Measurements from ENCODE around the gene CGA. TPM values are rescaled to one million over a fixed set of nuclear protein-coding genes. Genes with fewer than 3 reads are reported as not detected.
A peak's percentile ranks its signal among the peaks of the same experiment; 100 is the strongest.

Gene CGA
- total RNA-seq, 1 donor from 2014 or later, result not detected

- no peak for TF ChIP-seq CTCF (conservative IDR thresholded peaks at IDR 0.05; ENCODE audit: low read depth, low read length)
- DNase-seq (ENCODE audit: low read depth), result no peak
- no peak overlapping the region for H3K4me3 ChIP-seq (ENCODE audit: low read depth, low read length)
These were observed 1.7 kb downstream of the CGA start for GRCh38 chr6:87093199-87093598.

GRCh38 chr6:87092435-87092834, 2.5 kb downstream of the CGA start:
- no peak for TF ChIP-seq CTCF (conservative IDR thresholded peaks at IDR 0.05; ENCODE audit: low read depth, low read length)
- no peak for DNase-seq (ENCODE audit: low read depth)
- no peak overlapping the region for H3K4me3 ChIP-seq (ENCODE audit: low read depth, low read length)

GRCh38 chr6:87089135-87089534, 5.8 kb downstream of the CGA start:
- no peak for TF ChIP-seq CTCF (conservative IDR thresholded peaks at IDR 0.05; ENCODE audit: low read depth, low read length)
- DNase-seq (ENCODE audit: low read depth), result no peak
- H3K4me3 ChIP-seq (ENCODE audit: low read depth, low read length), result no peak overlapping the region

GRCh38 chr6:87088076-87088475, 6.8 kb downstream of the CGA start:
- DNase-seq (ENCODE audit: low read depth), result no peak
- no peak overlapping the region for H3K4me3 ChIP-seq (ENCODE audit: low read depth, low read length)
- no peak for TF ChIP-seq CTCF (conservative IDR thresholded peaks at IDR 0.05; ENCODE audit: low read depth, low read length)

- TF ChIP-seq CTCF (conservative IDR thresholded peaks at IDR 0.05; ENCODE audit: low read depth, low read length), result no peak
- DNase-seq (ENCODE audit: low read depth), result no peak
- no peak overlapping the region for H3K4me3 ChIP-seq (ENCODE audit: low read depth, low read length)
These were observed 12.7 kb downstream of the CGA start for GRCh38 chr6:87082160-87082721.

GRCh38 chr6:87078983-87079616, 15.8 kb downstream of the CGA start:
- peak; percentile 6 for DNase-seq (ENCODE audit: low read depth)
- H3K4me3 ChIP-seq (ENCODE audit: low read depth, low read length), result no peak overlapping the region
- peak; percentile 99 for TF ChIP-seq CTCF (conservative IDR thresholded peaks at IDR 0.05; ENCODE audit: low read depth, low read length)

- no peak for TF ChIP-seq CTCF (conservative IDR thresholded peaks at IDR 0.05; ENCODE audit: low read depth, low read length)
- no peak overlapping the region for H3K4me3 ChIP-seq (ENCODE audit: low read depth, low read length)
- no peak for DNase-seq (ENCODE audit: low read depth)
These were observed 19.7 kb downstream of the CGA start for GRCh38 chr6:87075168-87075567.
